Measurements from ENCODE around the gene SPATA21. TPM values are rescaled to one million over a fixed set of nuclear protein-coding genes. Genes with fewer than 3 reads are reported as not detected.
"Not testable (repeated sequence)": the region's sequence is repeated elsewhere in the genome, so short reads cannot be mapped to it uniquely, and the experiment has no call there.

SPATA21 gene
- not detected for total RNA-seq

DNA sequence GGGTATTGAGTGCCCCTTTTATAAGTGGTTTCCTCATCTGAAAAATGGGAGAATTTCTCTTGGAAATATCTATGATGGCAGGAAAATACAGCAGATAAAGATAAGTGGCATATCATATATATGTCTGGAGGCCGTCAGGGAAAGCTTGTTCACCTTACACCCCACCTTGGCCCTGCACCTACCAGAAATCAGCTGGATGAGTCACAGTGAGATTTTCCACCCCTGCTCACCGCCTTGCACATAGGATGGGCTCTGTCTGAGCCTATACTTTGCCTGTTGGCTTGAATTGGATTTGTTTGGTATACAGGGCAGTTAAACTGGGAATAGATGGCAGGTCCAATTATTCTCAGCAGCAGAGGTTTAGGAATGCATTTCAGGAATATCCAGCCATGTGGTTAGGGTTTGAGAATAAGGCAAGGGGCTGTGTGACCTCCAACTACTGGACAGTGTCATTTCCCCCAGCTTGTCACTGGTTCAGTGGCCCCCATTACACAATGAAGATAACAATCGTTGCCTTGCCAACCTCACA lies at the start of gene SPATA21:
Gene SPATA21 (minus strand): TSS at position 479 of the 529 bp plus-strand sequence. CDS start 6,053 bp downstream, outside the sequence.
- no peak for DNase-seq (ENCODE audit: low spot score)

GRCh38 chr1:16487011-16487410 lies 49.8 kb upstream of the SPATA21 start:
- not testable (repeated sequence) for DNase-seq (ENCODE audit: low spot score)

DNA sequence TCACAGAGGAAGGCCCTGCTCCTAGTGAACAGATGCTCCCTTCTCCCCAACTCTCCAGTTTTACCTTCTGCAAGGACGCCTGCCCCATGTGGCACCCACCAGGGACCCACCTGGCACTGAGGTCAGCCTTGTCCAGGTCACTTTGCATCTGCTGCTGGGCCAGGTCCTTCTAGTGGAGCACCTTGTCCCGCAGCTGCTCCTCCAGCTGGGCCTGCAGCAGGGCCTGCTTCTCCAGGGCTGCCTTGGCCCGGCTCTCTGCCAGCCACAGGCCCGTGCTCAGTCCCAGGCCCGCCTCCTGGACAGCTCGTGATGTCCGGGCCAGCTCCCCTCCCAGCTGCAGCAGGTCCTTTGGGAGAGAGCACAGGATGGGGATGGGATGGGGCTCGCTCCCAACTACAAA lies 49.1 kb upstream of the SPATA21 start:
- DNase-seq (ENCODE audit: low spot score), result not testable (repeated sequence)

DNA sequence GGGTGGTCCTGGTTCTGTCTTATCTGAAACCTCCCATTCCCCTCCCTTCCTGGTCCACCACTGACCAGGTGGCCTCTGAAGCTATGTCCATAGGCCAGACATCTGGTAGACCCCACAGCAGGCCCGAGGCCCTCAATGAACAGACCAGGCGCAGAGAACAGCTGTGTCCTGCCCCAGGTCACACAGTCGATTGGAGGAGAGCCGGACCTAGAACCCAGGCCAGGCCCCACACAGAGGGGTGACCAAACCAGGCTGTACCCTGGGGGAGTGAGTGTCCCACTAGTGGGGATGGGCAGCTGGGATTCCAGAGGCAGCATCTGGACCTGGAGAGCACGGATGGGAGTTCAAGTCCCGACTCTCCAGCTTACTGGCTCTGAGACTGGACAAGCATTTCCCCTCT lies 47.7 kb upstream of the SPATA21 start:
- no peak for DNase-seq (ENCODE audit: low spot score)

GRCh38 chr1:16484501-16484835 lies 47.2 kb upstream of the SPATA21 start:
- no peak for DNase-seq (ENCODE audit: low spot score)

GRCh38 chr1:16483639-16484500 lies 46.6 kb upstream of the SPATA21 start:
- DNase-seq (ENCODE audit: low spot score), result not testable (repeated sequence)

GRCh38 chr1:16483146-16483545 lies 45.9 kb upstream of the SPATA21 start:
- DNase-seq (ENCODE audit: low spot score), result not testable (repeated sequence)

GRCh38 chr1:16478091-16478490 lies 40.9 kb upstream of the SPATA21 start:
- no peak for DNase-seq (ENCODE audit: low spot score)

DNA sequence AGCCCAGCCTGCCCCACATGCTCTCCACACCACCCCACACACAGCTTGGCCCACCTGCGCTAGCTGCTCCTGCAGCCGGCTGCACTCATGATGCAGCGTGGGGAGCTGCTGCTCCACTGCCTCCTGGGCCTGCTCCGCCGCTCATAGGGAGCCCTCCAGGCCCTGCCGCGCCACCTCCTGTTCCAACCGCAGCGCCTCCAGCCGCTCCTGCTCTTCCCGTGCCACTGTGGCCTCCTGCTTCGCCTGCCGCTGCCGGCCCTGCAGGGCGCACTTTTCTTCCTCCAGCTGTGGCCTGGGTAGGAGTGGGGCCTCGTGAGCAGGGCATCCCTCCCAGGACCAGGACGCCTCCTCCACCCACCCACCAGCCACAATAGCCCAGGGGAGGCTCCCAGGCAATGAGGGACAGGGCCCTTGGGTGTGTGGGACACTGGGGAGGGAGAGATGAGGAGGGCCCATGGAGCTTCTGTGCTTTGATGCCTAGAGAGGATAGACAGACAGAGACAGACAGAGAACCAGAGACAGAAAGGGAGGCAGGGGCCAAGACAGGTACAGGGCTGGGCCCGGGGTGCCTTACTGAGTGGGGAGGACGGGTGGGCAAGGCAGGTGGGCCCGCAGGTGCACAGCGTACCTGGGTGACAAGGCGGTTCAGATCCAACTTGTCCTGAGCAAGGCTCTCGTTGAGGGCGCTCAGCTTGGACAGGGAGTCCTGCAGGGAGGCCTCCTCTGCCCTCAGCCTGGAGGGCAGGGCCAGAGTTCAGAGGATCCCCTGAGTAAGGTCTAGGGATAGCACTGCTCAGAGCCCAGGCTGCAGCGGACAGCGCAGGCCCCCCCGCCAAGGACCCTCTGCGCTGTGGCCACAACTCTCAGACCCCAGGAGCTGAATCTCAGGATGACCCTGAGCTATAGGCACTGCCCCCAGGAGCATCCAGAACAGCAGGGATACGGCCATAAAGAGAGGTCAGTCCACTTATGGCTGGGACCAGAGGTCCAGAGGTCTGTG lies 38.8 kb upstream of the SPATA21 start:
- DNase-seq (ENCODE audit: low spot score), result not testable (repeated sequence)

DNA sequence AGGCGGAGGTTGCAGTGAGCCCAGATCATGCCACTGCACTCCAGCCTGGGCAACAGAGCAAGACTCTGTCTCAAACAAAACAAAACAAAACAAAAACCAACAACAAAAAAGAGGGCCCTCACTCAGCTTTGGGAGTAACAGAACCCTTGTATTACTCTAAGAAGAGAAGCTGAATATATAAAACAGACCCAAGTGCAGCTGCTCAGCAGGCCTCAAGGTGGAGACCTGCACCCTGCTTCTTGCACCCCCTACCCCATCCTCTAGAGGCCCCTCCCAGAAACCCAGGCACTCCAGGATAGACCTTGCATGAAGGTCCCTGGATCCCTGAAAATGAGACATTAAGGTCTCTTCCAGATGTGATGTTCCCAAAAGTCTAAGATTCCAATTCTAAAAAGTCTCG lies 37.7 kb upstream of the SPATA21 start:
- DNase-seq (ENCODE audit: low spot score), result not testable (repeated sequence)

GRCh38 chr1:16474166-16474800 lies 37.1 kb upstream of the SPATA21 start:
- DNase-seq (ENCODE audit: low spot score), result no peak

GRCh38 chr1:16468558-16468957 lies 31.3 kb upstream of the SPATA21 start:
- DNase-seq (ENCODE audit: low spot score), result no peak

DNA sequence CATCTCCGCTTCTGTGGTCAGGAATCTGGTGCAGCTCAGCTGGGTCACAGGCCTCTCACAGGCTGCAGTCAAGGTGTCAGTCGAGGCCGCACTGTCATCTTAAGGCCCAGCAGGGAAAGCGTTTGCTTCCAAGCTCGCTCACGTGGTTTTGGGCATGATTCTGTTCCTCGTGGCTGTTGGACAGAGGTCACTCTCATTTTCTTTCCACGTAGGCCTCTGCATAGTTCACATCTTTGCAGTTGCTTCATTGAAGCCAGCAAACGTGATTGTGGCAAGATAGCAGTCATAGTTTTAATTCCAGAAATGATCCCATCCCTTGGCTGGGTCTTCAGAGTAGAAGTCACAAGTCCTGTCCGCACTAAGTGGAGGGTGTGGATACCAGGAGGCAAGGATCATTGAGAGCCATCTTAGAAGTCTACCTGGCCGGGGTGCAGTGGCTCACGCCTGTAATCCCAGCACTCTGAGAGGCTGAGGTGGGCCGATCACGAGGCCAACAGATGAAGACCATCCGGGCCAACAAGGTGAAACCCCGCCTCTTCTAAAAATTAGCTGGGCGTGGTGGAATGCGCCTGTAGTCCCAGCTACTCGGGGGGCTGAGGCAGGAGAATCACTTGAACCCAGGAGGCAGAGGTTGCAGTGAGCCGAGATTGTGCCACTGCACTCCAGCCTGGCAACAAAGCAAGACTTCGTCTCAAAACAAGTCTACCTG lies 27.8 kb upstream of the SPATA21 start:
- DNase-seq (ENCODE audit: low spot score), result no peak

- no peak for DNase-seq (ENCODE audit: low spot score)
Observed at GRCh38 chr1:16462773-16463330, 25.6 kb upstream of the SPATA21 start.

DNA sequence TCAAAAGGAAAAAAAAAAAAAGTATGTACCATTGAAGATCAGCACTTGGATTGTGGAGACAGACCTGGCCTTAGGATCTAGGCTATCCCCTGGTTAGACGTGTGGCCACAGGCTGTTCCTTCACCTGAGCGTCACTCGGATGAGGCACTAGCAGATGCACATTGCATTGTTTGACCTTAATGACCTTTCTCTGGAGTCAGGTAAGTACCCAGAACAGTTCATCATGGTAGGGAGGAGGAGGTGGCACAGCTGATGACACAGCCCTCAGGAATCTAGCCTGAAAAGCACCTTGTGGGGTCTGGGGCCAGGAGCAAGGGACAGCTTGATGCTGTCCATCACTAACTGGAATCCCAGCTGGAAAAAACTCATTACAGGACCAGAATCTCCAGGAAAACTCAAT lies 24.5 kb upstream of the SPATA21 start:
- no peak for DNase-seq (ENCODE audit: low spot score)

DNA sequence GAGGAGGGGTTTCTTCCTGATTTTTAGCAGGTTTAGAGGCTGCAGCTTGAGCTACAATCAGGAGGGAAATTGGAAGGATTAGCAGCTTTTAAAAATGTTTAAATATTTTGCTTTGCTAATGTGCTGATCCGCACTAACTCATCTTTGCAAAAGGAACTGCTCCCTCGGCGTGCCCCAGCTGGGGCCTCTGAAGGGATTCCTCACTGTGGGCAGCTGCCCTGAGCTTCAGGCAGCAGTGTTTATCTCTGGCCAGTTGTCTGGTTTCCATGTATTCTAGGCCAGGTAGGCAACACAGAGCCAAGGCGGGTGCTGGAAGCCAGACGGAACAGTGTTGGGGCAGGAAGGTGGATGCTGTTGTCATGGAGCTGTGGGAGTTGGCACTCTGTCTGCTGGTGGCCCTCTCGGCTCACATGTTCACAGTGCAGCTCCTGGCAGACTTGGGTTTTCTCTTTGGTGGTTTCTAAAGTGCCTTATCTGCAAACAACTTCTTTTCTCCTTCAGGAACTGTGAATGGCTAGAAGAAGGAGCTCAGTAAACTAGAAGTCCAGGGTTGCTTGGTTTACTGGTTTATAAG lies 22.2 kb upstream of the SPATA21 start:
- no peak for DNase-seq (ENCODE audit: low spot score)

GRCh38 chr1:16458831-16459230 lies 21.6 kb upstream of the SPATA21 start:
- DNase-seq (ENCODE audit: low spot score), result no peak

DNA sequence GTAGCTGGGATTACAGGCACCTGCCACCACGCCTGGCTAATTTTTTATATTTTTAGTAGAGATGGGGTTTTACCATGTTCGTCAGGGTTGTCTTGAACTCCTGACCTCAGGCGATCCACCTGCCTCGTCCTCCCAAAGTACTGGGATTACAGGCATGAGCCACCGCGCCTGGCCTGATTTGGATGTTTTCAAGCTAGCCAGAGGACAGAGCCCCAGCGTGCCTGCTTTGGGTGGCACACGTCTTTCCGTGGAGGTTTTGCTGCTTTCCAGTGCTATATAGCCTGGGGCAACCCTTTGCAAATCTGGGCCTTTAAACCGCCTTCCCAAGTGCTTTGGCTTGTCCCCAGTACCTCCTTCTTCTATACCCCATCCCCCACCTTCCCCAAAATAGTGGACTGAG lies 18.9 kb upstream of the SPATA21 start:
- not testable (repeated sequence) for DNase-seq (ENCODE audit: low spot score)

- DNase-seq (ENCODE audit: low spot score), result not testable (repeated sequence)
Observed at GRCh38 chr1:16454909-16455308, 17.7 kb upstream of the SPATA21 start.

DNA sequence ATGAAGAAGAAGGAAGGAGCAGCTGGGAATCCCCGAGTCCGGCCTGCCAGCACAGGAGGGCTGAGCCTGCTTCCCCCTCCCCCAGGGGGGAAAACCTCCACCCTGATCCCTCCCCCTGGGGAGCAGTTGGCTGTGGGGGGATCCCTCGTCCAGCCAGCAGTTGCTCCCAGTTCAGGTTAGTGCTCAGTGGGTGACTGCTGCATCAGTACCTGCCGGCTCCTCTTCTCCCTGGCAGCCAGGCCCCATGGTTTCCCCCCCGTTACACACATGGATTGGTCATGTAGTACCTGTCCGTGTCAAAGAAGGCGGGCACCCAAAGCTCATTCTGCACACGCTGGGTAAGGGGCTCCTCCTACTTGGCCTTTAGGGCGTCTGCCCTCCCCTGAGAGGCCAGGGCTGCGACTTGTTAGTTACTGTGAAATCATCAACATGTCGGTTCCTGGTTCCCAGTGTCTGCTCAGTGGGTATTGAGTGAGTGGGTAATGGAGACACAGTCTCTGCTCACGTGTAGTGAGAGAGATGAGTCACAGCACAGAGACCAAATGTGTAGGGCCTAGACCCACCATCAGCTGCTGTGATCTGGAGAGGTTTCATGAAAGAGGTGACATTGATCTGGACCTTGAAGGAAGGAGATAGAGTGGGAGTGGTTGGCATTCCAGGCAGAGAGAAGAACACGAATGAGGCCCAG lies 14.8 kb upstream of the SPATA21 start:
- no peak for DNase-seq (ENCODE audit: low spot score)
